Mesodermal cell (in vitro differentiated cells): ENCODE results near the gene WWP2.

Source experiments
- H3K27ac ChIP-seq: 2 replicates; pipeline ENCODE4 v1.7.0; 2013; ENCODE audit warnings: mild to moderate bottlenecking, low read depth, low read length, moderate library complexity; ENCODE audit not compliant: severe bottlenecking
- H3K36me3 ChIP-seq: 2 replicates; pipeline ENCODE4 v1.7.1; 2013; ENCODE audit warnings: mild to moderate bottlenecking, low read length, moderate library complexity; ENCODE audit not compliant: control insufficient read depth, insufficient read depth
- H3K4me1 ChIP-seq: one replicate; pipeline ENCODE4 v1.7.1; 2013; ENCODE audit warnings: mild to moderate bottlenecking, low read length; ENCODE audit not compliant: insufficient read depth, control insufficient read depth, poor library complexity, severe bottlenecking
- H3K4me3 ChIP-seq: 2 replicates; pipeline ENCODE4 v1.7.0; 2013; ENCODE audit warnings: low read length, control low read depth, mild to moderate bottlenecking; ENCODE audit not compliant: insufficient read depth, poor library complexity, severe bottlenecking; ENCODE audit errors: extremely low read depth
- H3K9me3 ChIP-seq: 2 replicates; pipeline ENCODE4 v1.7.1; 2013; ENCODE audit warnings: mild to moderate bottlenecking, low read length, moderate library complexity; ENCODE audit not compliant: control insufficient read depth
- WGBS, 2 experiments: methylation state at CpG; one replicate each; pipeline ENCODE4 v1.1.5; 2013; ENCODE audit warnings: missing lambda C conversion rate in 2 of 2; ENCODE audit not compliant: insufficient coverage in 2 of 2; 5-methylcytosine and 5-hydroxymethylcytosine counted together

WWP2 gene

DNA sequence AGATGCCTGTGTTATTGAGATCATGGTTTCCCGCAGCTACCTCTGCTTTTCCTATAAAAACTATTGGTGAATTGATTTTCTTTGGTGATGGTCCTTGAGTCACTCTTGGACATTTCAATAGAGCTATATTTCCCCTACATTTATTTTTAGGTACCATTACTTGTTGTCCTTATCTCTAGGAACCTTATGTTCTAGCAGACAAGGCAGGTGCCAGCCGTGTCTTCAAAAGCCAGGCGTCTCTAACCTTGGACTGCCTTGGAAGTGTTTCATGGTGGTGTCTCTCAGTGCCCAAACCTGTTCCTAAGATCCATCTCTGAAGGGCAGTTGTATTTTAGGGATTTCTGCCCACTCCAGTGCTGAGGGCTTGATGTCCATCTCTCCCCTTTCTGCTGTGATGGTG is 111.7 kb downstream of the WWP2 start:
- Histone ChIP-seq H3K36me3 (peaks cover 45% of the 10 kb centered on the region), H3K4me3 (no peak overlapping the region), H3K9me3 (peaks cover 13% of the 10 kb centered on the region), H3K27ac (no peak overlapping the region), H3K4me1 (no peaks in the 10 kb centered on the region)
- WGBS, 2 experiments, result 100% methylated on average over 2 of the region's 3 CpGs

DNA sequence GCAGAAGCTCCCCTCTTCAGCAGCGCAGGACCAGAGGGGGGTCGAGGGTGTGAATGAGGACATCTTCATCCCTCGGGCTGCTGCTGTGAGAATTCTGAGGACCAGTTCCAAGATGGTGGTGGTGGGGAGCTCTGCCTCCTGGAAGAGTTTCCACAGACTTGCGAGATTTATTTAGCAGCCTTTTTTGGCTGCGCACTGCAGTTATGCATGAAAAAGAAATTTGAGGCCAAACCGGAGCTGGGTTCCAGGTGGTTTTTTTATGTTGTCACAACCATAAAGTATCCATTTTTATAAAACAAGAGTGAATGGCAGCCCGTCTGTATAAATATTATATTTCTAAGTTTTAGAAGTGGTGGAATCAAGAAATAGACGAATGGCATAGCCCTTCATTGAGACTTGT is 112.1 kb downstream of the WWP2 start:
- Histone ChIP-seq H3K27ac (no peak overlapping the region), H3K4me3 (no peak overlapping the region), H3K9me3 (peaks cover 13% of the 10 kb centered on the region), H3K36me3 (peaks cover 45% of the 10 kb centered on the region), H3K4me1 (no peaks in the 10 kb centered on the region)
- WGBS, 2 experiments, result 71 to 94% methylated on average over 3 to 4 of the region's 8 CpGs

DNA sequence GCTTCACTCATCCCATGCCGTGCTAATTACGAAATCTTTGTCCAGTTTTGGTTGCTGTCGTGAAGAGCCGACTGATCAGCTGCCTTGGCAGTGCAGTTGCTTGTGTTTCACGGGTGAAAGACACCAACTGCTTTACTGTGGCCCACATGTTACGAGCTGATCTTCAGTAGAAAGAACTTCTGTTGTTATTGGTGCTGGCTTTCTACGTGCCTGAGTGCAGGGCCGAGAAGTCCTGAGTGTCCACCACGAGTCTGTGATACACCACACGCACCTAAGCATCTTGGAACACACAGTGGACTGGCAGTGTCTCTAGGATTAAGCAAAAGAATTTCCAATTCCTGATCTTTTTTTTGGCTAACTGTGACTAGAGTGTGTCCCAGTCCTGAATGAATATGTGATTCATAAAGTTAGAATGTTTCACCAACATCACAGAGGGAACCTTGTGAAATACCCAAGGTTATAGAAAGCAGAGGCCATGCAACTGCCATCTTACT is 118.6 kb downstream of the WWP2 start:
- Histone ChIP-seq H3K36me3 (peaks cover 24% of the 10 kb centered on the region), H3K4me3 (no peak overlapping the region), H3K27ac (no peak overlapping the region), H3K9me3 (peaks cover 20% of the 10 kb centered on the region), H3K4me1 (no peaks in the 10 kb centered on the region)
- WGBS, 2 experiments, result 95 to 97% methylated on average over 10 of the region's 10 CpGs

DNA sequence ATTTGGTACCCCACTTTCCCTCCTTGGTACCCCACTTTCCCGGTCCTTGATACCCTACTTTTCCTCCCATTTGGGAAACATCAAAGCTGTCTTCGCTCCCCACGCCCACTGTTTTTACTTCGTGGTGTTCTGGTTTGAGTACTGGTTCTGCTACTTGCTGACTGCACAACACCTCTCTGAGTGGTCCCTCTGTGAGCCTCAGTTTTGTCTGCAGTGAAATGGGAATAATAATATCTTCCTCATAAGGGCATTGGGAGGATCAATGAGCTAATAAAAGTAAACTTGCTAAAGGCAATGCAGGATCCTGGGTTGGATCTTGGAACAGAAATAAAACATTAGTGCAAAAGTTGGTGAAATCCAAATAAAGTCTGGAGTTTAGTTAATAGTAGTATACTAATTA is 119.0 kb downstream of the WWP2 start:
- H3K4me3 ChIP-seq, result no peak overlapping the region
- H3K36me3 ChIP-seq, result peaks cover 19% of the 10 kb centered on the region
- no peak overlapping the region for H3K27ac ChIP-seq
- WGBS, 2 experiments, result 96% methylated on average over 3 of the region's 4 CpGs; no CpG with 5 or more reads in 1 of the 2 experiments
- peaks cover 19% of the 10 kb centered on the region for H3K9me3 ChIP-seq
- no peaks in the 10 kb centered on the region for H3K4me1 ChIP-seq

DNA sequence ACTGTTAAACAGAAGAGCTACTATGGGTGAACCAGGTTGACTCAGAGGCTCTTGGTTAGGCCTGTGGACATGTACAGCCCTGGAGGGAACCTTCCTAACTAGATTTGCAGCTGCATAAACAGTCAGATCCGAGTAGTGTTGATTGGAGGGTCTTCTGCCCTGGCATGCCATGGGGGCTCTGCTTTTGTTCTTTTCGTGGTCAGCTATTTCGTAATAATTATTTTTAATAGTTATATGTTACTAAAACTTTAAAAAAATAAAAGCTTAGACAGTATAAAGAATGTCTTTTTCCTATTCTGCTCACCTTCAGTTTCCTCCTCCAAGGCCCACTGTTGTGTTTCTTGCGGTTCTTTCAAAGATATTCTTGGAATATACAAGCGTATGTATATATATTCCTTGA is 121.6 kb downstream of the WWP2 start:
- no peaks in the 10 kb centered on the region for H3K4me1 ChIP-seq
- peaks cover 17% of the 10 kb centered on the region for H3K36me3 ChIP-seq
- H3K27ac ChIP-seq, result no peak overlapping the region
- WGBS, 2 experiments, result 100% methylated on average over 1 of the region's 5 CpGs; no CpG with 5 or more reads in 1 of the 2 experiments
- no peak overlapping the region for H3K4me3 ChIP-seq
- H3K9me3 ChIP-seq, result peaks cover 6% of the 10 kb centered on the region

DNA sequence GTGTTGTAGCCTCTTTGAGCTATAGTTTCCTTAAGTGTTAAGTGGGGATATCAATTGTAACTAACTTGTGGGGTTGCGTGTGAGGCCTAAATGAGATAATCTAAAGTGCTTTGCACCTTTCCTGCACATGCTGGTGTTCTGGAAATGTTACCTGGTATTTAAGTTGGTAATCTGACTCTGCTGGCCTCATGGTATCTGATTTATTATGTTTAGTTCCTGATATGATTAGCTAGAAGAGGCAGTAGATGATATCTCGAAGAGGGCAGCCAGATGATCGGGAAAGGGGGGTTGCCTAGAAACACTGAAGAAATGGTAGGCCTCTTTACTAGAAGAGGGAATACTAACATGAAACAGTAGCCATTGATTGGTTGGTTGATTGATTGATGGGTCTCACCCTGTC is 123.6 kb downstream of the WWP2 start:
- Histone ChIP-seq H3K4me3 (no peak overlapping the region), H3K9me3 (peaks cover 6% of the 10 kb centered on the region), H3K27ac (no peak overlapping the region), H3K36me3 (peaks cover 28% of the 10 kb centered on the region), H3K4me1 (peaks cover 10% of the 10 kb centered on the region)
- WGBS, 2 experiments, result 88 to 90% methylated on average over 3 of the region's 3 CpGs

DNA sequence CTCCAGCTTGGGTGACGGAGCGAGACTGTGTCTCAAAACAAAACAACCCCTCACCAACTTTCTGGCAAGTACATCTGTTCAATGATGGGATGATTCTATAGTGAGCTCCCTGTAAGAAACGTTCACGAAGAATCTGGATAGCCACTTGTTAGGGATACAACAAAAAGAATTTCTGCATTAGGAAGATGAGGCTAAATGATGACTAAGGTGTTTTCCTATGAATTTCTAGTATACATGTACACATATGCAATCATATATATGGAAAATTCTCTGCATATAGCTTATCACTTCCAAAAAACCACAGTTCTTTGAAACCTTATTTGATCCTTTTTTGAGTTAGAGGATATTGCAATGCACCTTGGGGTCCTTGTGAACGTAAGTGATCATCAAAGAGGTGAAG is 124.6 kb downstream of the WWP2 start:
- no CpG with 5 or more reads among the region's 5 CpGs for WGBS, 2 experiments
- Histone ChIP-seq H3K4me1 (peaks cover 18% of the 10 kb centered on the region), H3K27ac (no peak overlapping the region), H3K9me3 (peaks cover 6% of the 10 kb centered on the region), H3K4me3 (no peak overlapping the region), H3K36me3 (peaks cover 28% of the 10 kb centered on the region)

DNA sequence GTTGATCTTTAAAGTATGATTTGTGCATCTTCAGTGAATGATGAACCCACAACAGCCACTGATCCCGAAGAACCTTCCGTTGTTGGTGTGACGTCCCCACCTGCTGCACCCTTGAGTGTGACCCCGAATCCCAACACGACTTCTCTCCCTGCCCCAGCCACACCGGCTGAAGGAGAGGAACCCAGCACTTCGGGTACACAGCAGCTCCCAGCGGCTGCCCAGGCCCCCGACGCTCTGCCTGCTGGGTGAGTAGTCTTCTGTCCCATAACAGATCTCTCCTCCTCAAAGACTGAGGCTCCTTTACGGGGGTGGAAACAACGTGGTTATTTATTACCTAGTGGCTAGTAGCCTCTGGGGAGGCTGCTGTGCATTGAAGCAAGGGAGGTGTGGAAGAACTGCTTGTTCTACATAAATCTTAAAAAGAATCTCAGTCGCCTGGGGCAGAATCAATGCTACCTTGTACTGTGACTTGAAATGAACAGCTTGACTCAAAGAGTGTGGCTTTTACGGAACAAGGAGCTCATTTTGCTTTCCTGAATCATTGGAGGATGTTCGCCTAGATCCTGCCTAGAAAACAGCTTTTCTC is 126.0 kb downstream of the WWP2 start:
- no peak overlapping the region for H3K27ac ChIP-seq
- peaks cover 6% of the 10 kb centered on the region for H3K9me3 ChIP-seq
- peaks cover 28% of the 10 kb centered on the region for H3K36me3 ChIP-seq
- peaks cover 18% of the 10 kb centered on the region for H3K4me1 ChIP-seq
- WGBS, 2 experiments, result 95% methylated on average over 10 to 11 of the region's 15 CpGs
- no peak overlapping the region for H3K4me3 ChIP-seq

DNA sequence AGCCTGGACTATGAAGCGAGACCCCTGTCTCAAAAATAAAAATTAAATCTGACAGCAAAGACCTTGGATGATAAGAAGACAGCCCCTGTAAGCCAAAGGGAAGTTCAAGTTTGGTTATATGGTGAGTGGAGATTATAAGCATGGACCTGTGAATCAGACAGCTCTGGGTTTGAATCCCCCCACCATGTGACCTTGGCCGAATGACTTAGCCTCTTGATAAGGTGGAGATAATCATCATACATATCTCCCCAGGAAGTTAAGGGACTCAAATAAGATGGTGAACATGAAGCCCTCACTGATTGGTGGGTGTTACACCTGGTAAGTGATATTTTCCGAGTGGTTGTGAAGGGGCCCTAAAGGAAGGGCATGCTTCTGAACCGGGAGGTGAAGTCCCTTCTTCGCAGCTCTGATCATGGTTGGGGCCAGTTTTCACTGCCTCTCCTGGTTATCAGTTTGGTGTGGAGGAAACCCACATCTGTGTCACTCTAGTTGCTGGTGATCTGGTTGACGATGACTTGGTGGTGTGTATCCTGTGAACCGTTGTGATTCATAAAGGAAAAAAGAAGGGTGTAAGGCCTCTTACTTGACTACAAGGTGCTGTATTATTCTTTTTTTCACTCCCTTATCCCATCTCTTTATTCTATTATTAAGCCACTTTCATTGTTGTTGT is 127.3 kb downstream of the WWP2 start:
- peak overlapping the region; percentile 99 for H3K27ac ChIP-seq
- H3K4me1 ChIP-seq, result peaks cover 18% of the 10 kb centered on the region
- H3K9me3 ChIP-seq, result peaks cover 4% of the 10 kb centered on the region
- 94 to 100% methylated on average over 3 to 4 of the region's 7 CpGs for WGBS, 2 experiments
- H3K36me3 ChIP-seq, result peaks cover 23% of the 10 kb centered on the region
- no peak overlapping the region for H3K4me3 ChIP-seq

DNA sequence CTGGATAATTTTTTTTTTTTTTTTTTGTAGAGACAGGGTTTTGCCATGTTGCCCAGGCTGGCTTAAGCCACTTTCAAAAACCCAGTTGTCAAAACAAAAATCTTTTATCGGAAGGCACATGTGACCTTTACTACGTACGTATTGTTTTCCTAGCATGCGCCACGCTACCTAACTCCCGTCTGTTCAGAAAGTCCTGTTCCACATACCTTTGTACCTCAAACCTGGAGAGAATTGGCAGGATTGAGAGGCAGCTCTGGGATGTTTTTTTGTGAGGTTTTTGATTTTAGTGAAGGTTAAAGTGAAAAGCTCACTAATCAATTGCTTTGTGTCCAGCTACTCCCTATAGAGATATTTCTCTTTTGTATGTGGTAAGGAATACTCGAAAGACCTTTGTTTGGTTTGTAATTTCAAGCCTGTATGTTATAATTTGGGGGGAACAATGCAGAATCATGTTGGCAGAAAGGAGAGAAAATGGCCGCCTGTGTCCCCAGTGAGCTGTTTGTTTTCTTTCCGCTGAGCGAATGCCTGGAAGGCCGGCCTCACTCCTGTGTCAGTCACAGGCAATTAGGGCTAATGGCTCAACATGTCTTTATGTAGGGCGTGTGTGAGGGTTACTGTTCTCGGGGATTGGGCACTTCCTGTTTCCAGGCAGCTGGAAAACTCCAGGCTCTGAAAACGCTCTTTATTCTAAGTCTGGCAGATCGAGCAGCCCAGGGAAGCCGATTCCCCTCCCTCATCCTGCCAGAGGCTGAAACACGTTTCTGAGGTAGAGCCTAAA is 128.2 kb downstream of the WWP2 start:
- no peak overlapping the region for H3K4me3 ChIP-seq
- 63 to 70% methylated on average over 12 to 15 of the region's 17 CpGs for WGBS, 2 experiments
- H3K9me3 ChIP-seq, result no peaks in the 10 kb centered on the region
- peak overlapping the region; percentile 99 for H3K27ac ChIP-seq
- H3K4me1 ChIP-seq, result peaks cover 18% of the 10 kb centered on the region
- H3K36me3 ChIP-seq, result peaks cover 23% of the 10 kb centered on the region
